Natural killer cell treated with Interleukin-12 subunit alpha and Interleukin-12 subunit beta and Interleukin-15 and Interleukin-18, amount 100 ng/mL, for 72 hours (primary cell): Measurements from ENCODE around the gene SCN5A. TPM values are rescaled to one million over a fixed set of nuclear protein-coding genes. Genes with fewer than 3 reads are reported as not detected.

Experiments used
- ATAC-seq, 2 donors: fragments of 150-1000 bp; cut with Tn5 transposase in 1 of 2; sonication (Bioruptor Pico), chemical (Tn5 transposase) in 1 of 2; 2 replicates each; pipeline ENCODE4 v1.10.0; 2021
- DNase-seq: peaks from one replicate; pipeline ENCODE4 v3.0.0; 2022; ENCODE audit warnings: low spot score
- H3K27ac Mint-ChIP-seq, 2 donors: 1 replicate in 1 of 2; 2 replicates in 1 of 2; pipeline ENCODE4 v1.8.0; 2022; ENCODE audit warnings: mixed read lengths in 2 of 2, mild to moderate bottlenecking in 1 of 2, moderate library complexity in 1 of 2
- H3K27me3 Mint-ChIP-seq, 2 donors: 1 replicate in 1 of 2; 2 replicates in 1 of 2; pipeline ENCODE4 v1.8.0; 2022; ENCODE audit warnings: mixed read lengths in 2 of 2
- H3K36me3 Mint-ChIP-seq: one replicate; pipeline ENCODE4 v1.8.0; 2022; ENCODE audit warnings: mixed read lengths
- H3K4me1 Mint-ChIP-seq, 2 donors: 1 replicate in 1 of 2; 2 replicates in 1 of 2; pipeline ENCODE4 v1.8.0; 2022; ENCODE audit warnings: low read depth in 2 of 2, mixed read lengths in 2 of 2, mild to moderate bottlenecking in 1 of 2
- H3K4me3 Mint-ChIP-seq: one replicate; pipeline ENCODE4 v1.8.0; 2022; ENCODE audit warnings: mixed read lengths
- H3K9me3 Mint-ChIP-seq: 2 replicates; pipeline ENCODE4 v1.8.0; 2022; ENCODE audit warnings: mixed read lengths
- total RNA-seq, 2 donors: library from RNA; stranded (reverse); gene quantifications; one replicate each; pipeline ENCODE4 v1.2.3, GENCODE V29; 2022

Gene SCN5A
- total RNA-seq, 2 donors from 2014 or later, result 0.14 TPM; not detected in 1

GRCh38 chr3:38597502-38598060 lies 51.9 kb downstream of the SCN5A start:
- ATAC-seq (no peak), DNase-seq (peak; percentile 34)
- Mint-ChIP-seq H3K4me3 (no peak overlapping the region), H3K27ac (no peak overlapping the region), H3K27me3 (peaks cover 22 to 46% of the 10 kb centered on the region in 2 donors), H3K9me3 (no peaks in the 10 kb centered on the region), H3K36me3 (no peaks in the 10 kb centered on the region), H3K4me1 (no peaks in the 10 kb centered on the region)

- Mint-ChIP-seq H3K27ac (no peak overlapping the region), H3K9me3 (no peaks in the 10 kb centered on the region), H3K4me1 (no peaks in the 10 kb centered on the region), H3K4me3 (no peak overlapping the region), H3K36me3 (no peaks in the 10 kb centered on the region), H3K27me3 (peaks cover 23 to 58% of the 10 kb centered on the region in 2 donors)
- ATAC-seq, result no peak
- no peak for DNase-seq
Observed at GRCh38 chr3:38595393-38595792, 54.1 kb downstream of the SCN5A start.

DNA sequence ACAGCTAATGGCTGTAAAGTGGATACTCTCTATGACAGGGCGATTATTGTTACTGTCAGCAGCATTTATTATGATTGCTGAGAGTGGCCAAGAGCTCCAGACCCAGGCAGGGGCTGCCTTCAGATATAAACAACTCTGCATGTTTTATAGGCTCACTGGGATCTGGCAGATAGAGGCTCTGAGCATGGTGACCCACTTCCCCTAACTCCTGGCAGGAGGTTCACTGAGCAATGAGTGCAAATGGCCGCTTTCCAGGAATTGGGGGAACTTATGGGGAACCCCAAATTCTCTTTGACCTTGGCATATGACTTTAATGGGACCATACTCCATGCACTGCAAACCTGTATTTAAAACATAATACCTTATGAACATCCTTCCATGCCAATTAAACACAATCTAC lies 59.0 kb downstream of the SCN5A start:
- peaks cover 19 to 36% of the 10 kb centered on the region in 2 donors for H3K27me3 Mint-ChIP-seq
- no peak overlapping the region for H3K4me3 Mint-ChIP-seq
- no peaks in the 10 kb centered on the region for H3K4me1 Mint-ChIP-seq
- no peaks in the 10 kb centered on the region for H3K36me3 Mint-ChIP-seq
- ATAC-seq (no peak), DNase-seq (no peak)
- no peak overlapping the region for H3K27ac Mint-ChIP-seq
- no peaks in the 10 kb centered on the region for H3K9me3 Mint-ChIP-seq

DNA sequence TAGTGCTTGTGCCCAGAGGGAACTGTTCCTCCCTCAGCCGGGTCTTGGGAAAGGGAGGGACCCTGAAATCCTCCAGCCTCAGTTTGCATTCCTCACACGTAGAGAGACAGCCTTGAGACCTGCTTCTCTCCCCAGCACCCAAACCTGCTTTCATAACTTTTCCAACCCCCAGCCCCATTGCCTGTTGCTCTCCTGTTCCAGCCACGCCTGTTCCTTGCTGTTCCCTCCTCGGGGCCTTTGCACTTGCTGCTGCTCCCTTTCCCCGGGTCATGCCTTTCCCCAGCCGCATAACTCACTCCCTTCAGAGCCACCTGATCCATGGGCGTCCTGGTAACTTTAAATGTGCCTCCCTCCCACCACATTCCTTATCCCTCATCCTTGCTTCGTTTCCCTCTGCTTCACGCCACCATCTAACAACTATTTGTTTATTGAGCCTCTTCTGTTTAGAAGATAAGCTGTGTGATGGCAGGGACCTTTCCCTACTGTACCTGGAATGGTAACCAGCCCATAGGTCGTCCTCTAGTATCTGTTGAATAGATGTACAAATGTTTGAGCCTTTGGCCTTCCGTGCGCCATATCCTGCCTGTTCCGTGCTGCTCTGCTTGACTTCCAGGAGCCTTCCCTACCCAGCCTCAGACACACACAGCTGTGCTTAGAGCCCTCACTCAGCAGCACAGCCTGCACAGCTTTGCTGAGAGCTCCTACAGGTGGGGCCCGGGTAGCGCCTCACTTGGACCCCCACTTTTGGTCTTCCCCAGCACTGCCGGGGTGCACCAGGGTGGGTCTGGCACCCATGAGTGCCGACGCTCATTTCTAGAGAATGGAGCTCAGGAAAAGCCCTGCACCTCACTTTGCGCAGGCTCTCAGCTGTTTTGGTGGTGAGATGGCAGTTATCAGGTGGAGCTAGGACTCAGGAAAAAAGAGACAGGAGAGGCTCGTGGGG lies 60.2 kb downstream of the SCN5A start:
- H3K4me1 Mint-ChIP-seq, result no peaks in the 10 kb centered on the region
- H3K9me3 Mint-ChIP-seq, result no peaks in the 10 kb centered on the region
- peaks cover 17 to 31% of the 10 kb centered on the region in 2 donors for H3K27me3 Mint-ChIP-seq
- H3K4me3 Mint-ChIP-seq, result no peak overlapping the region
- ATAC-seq (no peak), DNase-seq (no peak)
- no peak overlapping the region for H3K27ac Mint-ChIP-seq
- no peaks in the 10 kb centered on the region for H3K36me3 Mint-ChIP-seq

DNA sequence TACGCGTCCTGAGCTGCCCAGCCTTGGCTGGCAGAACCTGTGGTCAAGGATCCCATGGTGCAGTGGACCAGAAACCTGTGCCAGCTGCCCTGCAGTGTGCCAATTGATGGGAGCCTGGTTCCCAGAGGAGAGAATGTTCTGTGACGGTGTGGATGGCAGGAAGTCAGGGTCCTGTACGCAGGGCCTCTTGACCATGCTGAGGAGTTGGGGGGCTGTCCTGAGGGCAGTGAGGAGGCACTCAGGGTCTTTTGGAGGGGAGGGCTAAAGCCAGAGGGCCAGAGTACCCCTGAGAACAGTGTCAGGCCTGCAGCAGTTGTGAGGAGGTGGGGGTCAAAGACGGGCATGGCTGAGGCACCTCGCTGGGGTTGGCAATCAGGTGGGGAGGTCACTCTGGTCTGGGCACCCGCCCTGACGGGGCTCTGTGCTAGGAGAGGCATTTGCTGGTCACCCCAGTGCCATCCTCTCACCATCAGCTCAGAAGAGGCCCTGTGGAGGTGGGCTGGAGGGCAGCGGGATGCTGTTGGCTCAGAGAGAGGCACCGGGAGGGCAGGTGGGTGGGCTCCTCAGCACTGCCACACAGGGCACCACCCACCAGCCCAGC lies 61.0 kb downstream of the SCN5A start:
- Mint-ChIP-seq H3K27ac (no peak overlapping the region), H3K27me3 (peaks cover 14 to 23% of the 10 kb centered on the region in 2 donors), H3K4me1 (no peaks in the 10 kb centered on the region), H3K36me3 (no peaks in the 10 kb centered on the region), H3K4me3 (no peak overlapping the region), H3K9me3 (no peaks in the 10 kb centered on the region)
- ATAC-seq (peak in 1 of 2 donors; percentile 41), DNase-seq (no peak)

DNA sequence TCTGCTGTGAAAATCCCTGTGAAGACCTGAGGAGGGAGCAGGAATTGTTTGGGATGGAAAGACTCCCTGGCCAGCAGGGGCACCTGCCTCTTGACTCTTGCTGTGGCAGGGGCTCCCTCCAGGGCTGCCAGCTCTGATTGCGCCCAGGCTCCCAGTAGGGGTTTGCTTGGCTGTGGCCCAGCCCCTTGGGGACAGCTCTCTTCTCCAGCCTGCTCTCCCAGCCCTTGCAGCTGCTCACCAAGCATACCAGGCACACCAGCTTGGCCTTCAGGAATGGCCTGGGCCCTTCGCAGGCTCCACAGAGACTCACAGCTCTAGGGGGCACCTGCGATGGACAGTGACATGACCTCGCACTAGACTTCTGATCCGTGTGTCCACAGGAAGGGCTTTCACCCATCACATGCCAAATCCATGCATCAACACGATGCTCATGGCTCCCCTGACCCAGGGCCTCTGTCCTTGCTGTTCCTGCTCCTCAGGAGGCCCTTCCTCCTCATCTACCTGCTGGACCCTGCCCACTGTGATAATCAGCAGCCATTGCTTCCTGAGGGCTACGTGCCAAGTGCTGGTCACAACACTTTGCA lies 61.8 kb downstream of the SCN5A start:
- H3K4me3 Mint-ChIP-seq, result no peak overlapping the region
- no peak overlapping the region for H3K27ac Mint-ChIP-seq
- H3K4me1 Mint-ChIP-seq, result no peaks in the 10 kb centered on the region
- H3K36me3 Mint-ChIP-seq, result no peaks in the 10 kb centered on the region
- H3K27me3 Mint-ChIP-seq, result peaks cover 11 to 19% of the 10 kb centered on the region in 2 donors
- DNase-seq, result no peak
- H3K9me3 Mint-ChIP-seq, result no peaks in the 10 kb centered on the region
- no peak for ATAC-seq

GRCh38 chr3:38586546-38587520 lies 62.7 kb downstream of the SCN5A start:
- no peak for DNase-seq
- Mint-ChIP-seq H3K4me1 (no peaks in the 10 kb centered on the region), H3K4me3 (no peak overlapping the region), H3K27me3 (peaks cover 8 to 13% of the 10 kb centered on the region in 2 donors), H3K27ac (no peak overlapping the region), H3K9me3 (no peaks in the 10 kb centered on the region), H3K36me3 (no peaks in the 10 kb centered on the region)
- no peak for ATAC-seq

DNA sequence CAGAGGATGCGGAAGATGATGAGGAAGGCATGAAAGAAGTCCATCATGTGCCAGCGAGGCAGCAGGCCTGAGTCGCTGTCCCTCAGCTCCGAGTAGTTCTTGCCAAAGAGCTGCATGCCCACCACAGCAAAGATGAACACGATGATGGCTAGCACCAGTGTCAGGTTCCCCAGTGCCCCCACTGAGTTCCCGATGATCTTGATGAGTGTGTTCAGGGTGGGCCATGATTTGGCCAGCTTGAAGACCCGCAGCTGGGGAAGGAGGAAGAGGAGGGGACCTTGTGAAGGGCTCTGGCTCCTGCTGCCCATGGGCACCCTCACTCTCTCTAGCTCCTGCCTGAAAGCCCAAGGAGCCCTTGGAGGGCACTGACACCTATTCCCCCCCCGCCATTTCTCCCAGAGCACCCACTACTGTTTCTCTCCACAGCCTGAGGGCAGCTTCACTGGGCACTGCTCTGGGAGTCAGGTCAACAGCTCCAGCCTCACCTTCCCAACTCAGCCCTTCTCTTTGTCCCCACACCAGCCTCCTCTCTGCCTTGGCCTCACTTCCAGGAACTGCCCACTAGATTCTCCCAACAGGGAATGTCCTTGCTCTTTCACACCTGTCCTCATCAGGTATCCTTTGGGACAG lies 63.6 kb downstream of the SCN5A start:
- Mint-ChIP-seq H3K36me3 (no peaks in the 10 kb centered on the region), H3K27ac (no peak overlapping the region), H3K9me3 (no peaks in the 10 kb centered on the region), H3K4me1 (no peaks in the 10 kb centered on the region), H3K27me3 (peaks cover 8 to 10% of the 10 kb centered on the region in 2 donors), H3K4me3 (no peak overlapping the region)
- DNase-seq (no peak), ATAC-seq (no peak)

GRCh38 chr3:38583688-38584087 lies 65.8 kb downstream of the SCN5A start:
- DNase-seq (no peak), ATAC-seq (no peak)
- no peaks in the 10 kb centered on the region for H3K9me3 Mint-ChIP-seq
- no peak overlapping the region for H3K27ac Mint-ChIP-seq
- H3K27me3 Mint-ChIP-seq, result peaks cover 0 to 3% of the 10 kb centered on the region in 2 donors
- H3K36me3 Mint-ChIP-seq, result no peaks in the 10 kb centered on the region
- H3K4me1 Mint-ChIP-seq, result no peaks in the 10 kb centered on the region
- H3K4me3 Mint-ChIP-seq, result no peak overlapping the region

DNA sequence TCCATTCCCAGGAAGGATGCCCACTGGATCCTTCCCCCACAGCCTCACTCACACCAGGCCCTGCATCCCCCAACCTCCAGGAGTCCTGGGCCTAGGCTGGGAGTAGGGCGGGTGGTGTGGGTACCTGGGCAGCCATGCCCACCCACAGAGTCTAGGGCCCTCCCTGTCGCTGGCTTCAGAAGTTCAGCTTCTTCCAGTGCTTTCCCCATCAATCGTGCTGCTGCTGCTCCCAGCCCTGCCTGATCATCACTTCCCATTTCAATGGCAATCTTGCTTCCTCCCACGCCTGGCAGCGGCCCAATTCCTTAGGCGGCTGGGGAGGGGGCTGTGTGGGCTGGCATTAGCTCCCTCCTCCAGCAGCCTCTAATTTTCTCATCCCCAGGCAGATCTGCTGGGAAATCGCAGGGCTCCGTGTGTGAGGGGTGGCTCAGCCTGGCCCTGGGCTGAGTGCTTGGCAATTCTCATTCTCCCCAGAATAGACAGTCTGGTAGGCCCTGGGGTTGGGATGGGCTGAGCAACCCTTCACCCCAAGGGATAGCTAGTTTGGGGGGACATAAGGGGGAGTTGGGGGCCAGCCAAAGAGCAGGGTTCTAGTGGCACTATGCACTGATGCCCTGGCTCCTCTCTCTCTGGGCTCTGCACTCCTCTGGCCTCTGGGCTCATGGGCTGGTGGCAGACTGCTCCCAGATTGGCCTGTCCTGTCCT lies 66.4 kb downstream of the SCN5A start:
- no peak for DNase-seq
- H3K27ac Mint-ChIP-seq, result no peak overlapping the region
- no peaks in the 10 kb centered on the region for H3K36me3 Mint-ChIP-seq
- H3K9me3 Mint-ChIP-seq, result no peaks in the 10 kb centered on the region
- no peak for ATAC-seq
- H3K27me3 Mint-ChIP-seq, result no peaks in the 10 kb centered on the region
- no peak overlapping the region for H3K4me3 Mint-ChIP-seq
- H3K4me1 Mint-ChIP-seq, result no peaks in the 10 kb centered on the region

GRCh38 chr3:38582316-38582715 lies 67.2 kb downstream of the SCN5A start:
- Mint-ChIP-seq H3K4me1 (no peaks in the 10 kb centered on the region), H3K9me3 (no peaks in the 10 kb centered on the region), H3K36me3 (no peaks in the 10 kb centered on the region), H3K4me3 (no peak overlapping the region), H3K27ac (no peak overlapping the region), H3K27me3 (no peaks in the 10 kb centered on the region)
- no peak for ATAC-seq
- DNase-seq, result no peak

DNA sequence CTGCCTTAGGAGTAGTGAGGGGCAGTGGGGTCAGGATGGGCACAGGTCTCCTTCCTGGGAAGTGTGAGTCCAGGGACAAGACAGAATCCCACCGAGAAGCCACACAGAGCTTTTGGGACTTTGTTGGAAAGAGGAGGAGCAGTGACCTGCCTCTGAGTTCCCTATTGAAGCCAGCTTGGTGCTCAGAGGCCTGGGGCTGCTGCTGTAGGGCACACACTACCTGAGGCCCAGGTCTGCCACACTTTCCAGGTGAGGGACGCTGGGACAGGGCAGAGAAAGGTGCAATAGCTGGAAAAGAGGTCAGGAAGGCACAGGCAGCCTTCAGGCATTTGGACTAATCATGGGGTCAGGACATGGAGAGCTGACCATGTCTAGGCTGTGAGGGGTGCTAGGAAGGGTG lies 67.7 kb downstream of the SCN5A start:
- ATAC-seq, result no peak
- no peaks in the 10 kb centered on the region for H3K36me3 Mint-ChIP-seq
- no peaks in the 10 kb centered on the region for H3K4me1 Mint-ChIP-seq
- H3K27ac Mint-ChIP-seq, result no peak overlapping the region
- DNase-seq, result no peak
- no peaks in the 10 kb centered on the region for H3K9me3 Mint-ChIP-seq
- no peaks in the 10 kb centered on the region for H3K27me3 Mint-ChIP-seq
- no peak overlapping the region for H3K4me3 Mint-ChIP-seq
